Stomach smooth muscle (tissue), 2 donors: ENCODE results near the gene AOX1.

ENCODE experiments used
- H3K27ac ChIP-seq: one replicate; pipeline ENCODE4 v1.7.0; 2013; ENCODE audit warnings: mild to moderate bottlenecking, low read length, inconsistent platforms
- H3K27me3 ChIP-seq, 2 donors: one replicate each; pipeline ENCODE4 v1.7.0; 2013; ENCODE audit warnings: low read length in 2 of 2; ENCODE audit not compliant: insufficient read depth in 2 of 2, control insufficient read depth in 1 of 2
- H3K36me3 ChIP-seq, 2 donors: one replicate each; pipeline ENCODE4 v1.7.0; 2013; ENCODE audit warnings: low read length in 2 of 2; ENCODE audit not compliant: control insufficient read depth in 2 of 2, insufficient read depth in 2 of 2
- H3K4me1 ChIP-seq: one replicate; pipeline ENCODE4 v1.7.0; 2013; ENCODE audit warnings: low read length; ENCODE audit not compliant: control insufficient read depth, insufficient read depth
- H3K4me3 ChIP-seq, 2 donors: one replicate each; pipeline ENCODE4 v1.7.0; 2013; ENCODE audit warnings: low read length in 2 of 2
- H3K9ac ChIP-seq, 2 donors: one replicate each; pipeline ENCODE4 v1.7.0; 2013; ENCODE audit warnings: low read length in 2 of 2, mild to moderate bottlenecking in 1 of 2
- H3K9me3 ChIP-seq, 2 donors: one replicate each; pipeline ENCODE4 v1.7.0; 2013; ENCODE audit warnings: low read length in 2 of 2; ENCODE audit not compliant: control insufficient read depth in 2 of 2
- donor health status: healthy.
- donor health status: Pancreatic carcinoma.

AOX1 gene

GRCh38 chr2:200587007-200587616, 1.3 kb downstream of the AOX1 start:
- Histone ChIP-seq H3K36me3 (no peaks in the 10 kb centered on the region), H3K9ac (no peak overlapping the region), H3K27me3 (no peaks in the 10 kb centered on the region), H3K27ac (no peak overlapping the region), H3K4me3 (no peak overlapping the region), H3K4me1 (peaks cover 4% of the 10 kb centered on the region), H3K9me3 (no peaks in the 10 kb centered on the region)

GRCh38 chr2:200588076-200588678, 2.4 kb downstream of the AOX1 start:
- no peaks in the 10 kb centered on the region for H3K36me3 ChIP-seq
- H3K4me1 ChIP-seq, result peaks cover 4% of the 10 kb centered on the region
- H3K4me3 ChIP-seq, result no peak overlapping the region
- no peak overlapping the region for H3K27ac ChIP-seq
- H3K27me3 ChIP-seq, result no peaks in the 10 kb centered on the region
- H3K9me3 ChIP-seq, result no peaks in the 10 kb centered on the region
- no peak overlapping the region for H3K9ac ChIP-seq

GRCh38 chr2:200590090-200590489, 4.3 kb downstream of the AOX1 start:
- Histone ChIP-seq H3K36me3 (no peaks in the 10 kb centered on the region), H3K4me1 (peaks cover 4% of the 10 kb centered on the region), H3K27ac (no peak overlapping the region), H3K27me3 (no peaks in the 10 kb centered on the region), H3K9me3 (no peaks in the 10 kb centered on the region), H3K4me3 (no peak overlapping the region), H3K9ac (no peak overlapping the region)

DNA sequence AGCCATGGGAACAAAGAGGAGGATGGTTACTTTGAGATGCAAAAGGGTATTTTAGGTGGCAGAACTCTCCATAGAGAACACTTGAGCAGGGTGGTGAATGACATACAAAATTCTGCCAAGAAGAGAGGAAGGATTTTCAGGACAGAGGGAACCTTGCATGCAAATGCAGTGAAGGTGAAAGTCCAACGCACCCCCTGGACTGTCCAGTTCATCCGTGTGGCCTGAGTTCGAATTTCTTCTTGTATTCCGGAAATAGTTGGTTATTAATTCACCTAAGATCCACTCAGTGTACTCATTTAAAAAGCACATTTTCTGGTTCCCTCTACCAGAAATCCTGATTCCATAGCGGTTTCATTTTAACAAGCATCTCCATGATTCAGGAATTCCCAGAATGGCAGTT, 5.5 kb downstream of the AOX1 start:
- no peak overlapping the region for H3K4me3 ChIP-seq
- H3K4me1 ChIP-seq, result peaks cover 4% of the 10 kb centered on the region
- H3K9me3 ChIP-seq, result peaks cover 0 to 6% of the 10 kb centered on the region in 2 donors
- H3K9ac ChIP-seq, result no peak overlapping the region
- H3K27me3 ChIP-seq, result no peaks in the 10 kb centered on the region
- H3K27ac ChIP-seq, result no peak overlapping the region
- peaks cover 0 to 6% of the 10 kb centered on the region in 2 donors for H3K36me3 ChIP-seq

GRCh38 chr2:200592406-200593075, 6.7 kb downstream of the AOX1 start:
- Histone ChIP-seq H3K9me3 (peaks cover 0 to 6% of the 10 kb centered on the region in 2 donors), H3K4me1 (no peaks in the 10 kb centered on the region), H3K27ac (no peak overlapping the region), H3K27me3 (no peaks in the 10 kb centered on the region), H3K4me3 (no peak overlapping the region), H3K36me3 (peaks cover 0 to 6% of the 10 kb centered on the region in 2 donors), H3K9ac (no peak overlapping the region)

DNA sequence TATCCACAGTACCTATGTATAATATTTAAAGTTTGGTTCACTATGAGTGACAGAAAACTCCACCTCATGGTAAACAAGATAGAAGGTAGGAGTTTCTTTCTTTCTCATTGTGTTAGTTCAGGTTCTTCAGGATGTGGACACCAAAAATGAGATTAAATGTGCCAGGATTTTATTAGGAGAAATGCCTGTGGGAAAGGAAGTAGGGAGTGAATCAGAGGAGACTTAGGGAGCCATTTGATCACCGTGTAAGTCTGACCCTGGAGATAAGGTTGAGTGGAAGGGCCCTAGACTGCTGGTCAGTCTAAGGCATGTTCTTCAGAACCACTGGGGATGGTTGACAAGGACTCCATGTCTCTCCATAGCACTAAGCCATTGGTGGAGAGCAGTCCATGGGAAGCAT, 8.1 kb downstream of the AOX1 start:
- Histone ChIP-seq H3K36me3 (peaks cover 0 to 6% of the 10 kb centered on the region in 2 donors), H3K9ac (no peak overlapping the region), H3K27me3 (no peaks in the 10 kb centered on the region), H3K9me3 (peaks cover 0 to 6% of the 10 kb centered on the region in 2 donors), H3K27ac (no peak overlapping the region), H3K4me3 (no peak overlapping the region), H3K4me1 (no peaks in the 10 kb centered on the region)

DNA sequence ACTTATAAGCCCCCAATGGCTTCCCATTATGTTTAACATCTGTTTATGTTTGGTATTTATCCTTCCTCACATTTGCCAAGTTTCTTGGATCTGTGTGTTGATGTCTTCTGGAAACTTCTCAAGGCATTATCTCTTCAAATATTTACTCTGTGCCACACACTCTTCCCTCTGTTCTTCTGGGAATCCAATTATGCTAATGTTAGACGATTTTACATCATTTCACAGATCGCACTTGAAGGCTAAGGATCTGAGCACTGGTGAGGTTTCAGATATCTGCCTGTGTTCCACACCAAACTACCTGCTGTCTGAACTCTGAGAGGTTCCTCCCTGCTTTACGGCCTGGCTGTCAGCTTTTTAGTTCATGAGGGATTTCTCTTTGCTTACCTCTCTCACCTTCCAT, 10.1 kb downstream of the AOX1 start:
- peaks cover 0 to 6% of the 10 kb centered on the region in 2 donors for H3K36me3 ChIP-seq
- H3K27me3 ChIP-seq, result no peaks in the 10 kb centered on the region
- no peak overlapping the region for H3K9ac ChIP-seq
- peaks cover 0 to 6% of the 10 kb centered on the region in 2 donors for H3K9me3 ChIP-seq
- H3K4me1 ChIP-seq, result no peaks in the 10 kb centered on the region
- H3K27ac ChIP-seq, result no peak overlapping the region
- H3K4me3 ChIP-seq, result no peak overlapping the region

DNA sequence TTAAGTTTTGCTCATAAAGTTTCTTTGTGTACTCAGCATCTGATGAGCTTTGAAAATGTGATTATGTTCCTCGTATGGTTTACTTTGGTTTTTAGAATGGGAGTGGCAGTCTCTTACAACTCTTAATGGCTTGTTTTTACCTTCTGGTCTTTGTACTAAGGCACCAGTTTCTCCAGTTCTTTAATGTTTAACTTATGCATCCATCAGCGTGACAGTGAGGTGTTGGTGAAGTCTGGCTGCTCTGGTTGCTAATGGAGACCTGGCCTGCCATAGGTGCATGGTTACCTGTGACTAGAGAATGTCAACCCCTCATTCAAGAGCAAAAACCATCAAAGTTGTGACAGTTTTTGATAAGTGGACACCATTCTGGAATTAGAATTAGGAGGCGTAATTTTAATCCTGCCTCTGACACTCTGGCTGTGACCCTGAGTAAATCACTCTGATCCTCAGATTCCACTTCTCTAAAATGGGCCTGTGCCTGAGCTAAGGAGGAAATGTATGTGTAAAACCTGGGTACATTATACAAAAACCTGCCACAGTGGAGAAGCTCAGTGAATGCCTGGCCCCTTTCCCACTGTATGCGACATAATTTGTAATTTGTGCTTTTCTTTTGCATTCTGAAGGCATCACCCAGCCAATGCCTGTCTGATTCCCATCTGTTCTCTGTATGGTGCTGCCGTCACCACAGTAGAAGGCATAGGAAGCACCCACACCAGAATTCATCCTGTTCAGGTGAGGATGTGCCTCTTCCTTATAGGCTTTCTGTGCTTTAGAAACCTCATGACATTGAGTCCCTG, 11.2 kb downstream of the AOX1 start:
- Histone ChIP-seq H3K9me3 (peaks cover 0 to 6% of the 10 kb centered on the region in 2 donors), H3K36me3 (peaks cover 0 to 6% of the 10 kb centered on the region in 2 donors), H3K27me3 (no peaks in the 10 kb centered on the region), H3K9ac (no peak overlapping the region), H3K27ac (no peak overlapping the region), H3K4me1 (no peaks in the 10 kb centered on the region), H3K4me3 (no peak overlapping the region)

GRCh38 chr2:200599206-200599605, 13.4 kb downstream of the AOX1 start:
- Histone ChIP-seq H3K27ac (no peak overlapping the region), H3K4me3 (no peak overlapping the region), H3K9ac (no peak overlapping the region), H3K36me3 (peaks cover 0 to 6% of the 10 kb centered on the region in 2 donors), H3K27me3 (no peaks in the 10 kb centered on the region), H3K9me3 (peaks cover 0 to 6% of the 10 kb centered on the region in 2 donors), H3K4me1 (no peaks in the 10 kb centered on the region)

- H3K27me3 ChIP-seq, result no peaks in the 10 kb centered on the region
- H3K9ac ChIP-seq, result no peak overlapping the region
- peaks cover 0 to 5% of the 10 kb centered on the region in 2 donors for H3K36me3 ChIP-seq
- H3K27ac ChIP-seq, result no peak overlapping the region
- H3K4me3 ChIP-seq, result no peak overlapping the region
- H3K4me1 ChIP-seq, result no peaks in the 10 kb centered on the region
- H3K9me3 ChIP-seq, result peaks cover 0 to 5% of the 10 kb centered on the region in 2 donors
These were observed 14.9 kb downstream of the AOX1 start for GRCh38 chr2:200600549-200601225.
